A549 (cell line): ENCODE data around the gene MEG3. TPM values are rescaled to one million over a fixed set of nuclear protein-coding genes. Genes with fewer than 3 reads are reported as not detected.

ENCODE experiments used
- ATAC-seq, 2 experiments: fragments of 200-7000 bp in 1 of 2; fragments of >200 bp in 1 of 2; cut with Nextera tagmentation in 1 of 2; cut with Tn5 transposase in 1 of 2; 3 replicates each; pipeline versions ENCODE4 v1.8.0 to v1.9.1; 2018 to 2020; ENCODE audit warnings: mild to moderate bottlenecking in 1 of 2, moderate library complexity in 1 of 2
- CTCF ChIA-PET: fragments of 300-600 bp; sonication (Branson Sonifier 250); formaldehyde crosslinking; extraction: SDS; loops from one replicate; lab custom pipeline; 2021; ENCODE audit warnings: antibody characterized with exemption, inconsistent platforms; lab: Yijun Ruan, JAX
- POLR2A ChIA-PET: fragments of 350-600 bp; formaldehyde crosslinking; extraction: SDS; loops from one replicate; lab custom pipeline; 2021; ENCODE audit warnings: antibody characterized with exemption, inconsistent platforms; lab: Yijun Ruan, JAX
- DNase-seq, 2 experiments: peaks; one replicate each; pipeline versions ENCODE4 v3.0.0 to v3.0.0-alpha.2; 2011 to 2016; ENCODE audit warnings: low read depth in 1 of 2, low spot score in 1 of 2
- FAIRE-seq: peaks from 2 replicates; lab custom pipeline; 2011; peaks lifted over from hg19 to GRCh38; lab: Jason Lieb, UNC
- H3K27ac ChIP-seq, 2 experiments: fragments of >200 bp; sonication (Bioruptor Twin); formaldehyde crosslinking; 3 replicates each; pipeline ENCODE4 v1.5.1; 2016 to 2017
- H3K4me1 ChIP-seq: fragments of >200 bp; sonication (Bioruptor Twin); formaldehyde crosslinking; 3 replicates; pipeline ENCODE4 v1.6.1; 2016
- H3K4me2 ChIP-seq: fragments of >200 bp; sonication (Bioruptor Twin); formaldehyde crosslinking; 3 replicates; pipeline ENCODE4 v1.6.1; 2016
- H3K4me3 ChIP-seq: fragments of >200 bp; sonication (Bioruptor Twin); formaldehyde crosslinking; 3 replicates; pipeline ENCODE4 v1.5.1; 2016
- H3K9me3 ChIP-seq: fragments of >200 bp; sonication (Bioruptor Twin); formaldehyde crosslinking; 3 replicates; pipeline ENCODE4 v1.6.1; 2016
- CEBPB ChIP-seq, 2 experiments: fragments of >200 bp in 1 of 2; sonication (Bioruptor Twin) in 1 of 2; formaldehyde crosslinking in 1 of 2; IDR thresholded peaks; 2 replicates each; pipeline ENCODE4 v1.6.1; 2012 to 2016
- CHD2 ChIP-seq: fragments of 150-350 bp; IDR thresholded peaks from 2 replicates; pipeline ENCODE4 v1.6.1; 2014; ENCODE audit warnings: low read length; ENCODE audit not compliant: partially characterized antibody
- CHD4 ChIP-seq: fragments of 200-600 bp; sonication (generic); IDR thresholded peaks from 2 replicates; pipeline ENCODE4 v1.6.1; 2016; ENCODE audit warnings: antibody characterized with exemption, mild to moderate bottlenecking, borderline replicate concordance
- FOSB ChIP-seq: fragments of 250-450 bp; sonication (Bioruptor Pico); IDR thresholded peaks from 2 replicates; pipeline ENCODE4 v1.5.0; 2020; ENCODE audit warnings: mild to moderate bottlenecking, moderate library complexity
- FOXS1 ChIP-seq: fragments of 250-450 bp; sonication (Bioruptor Pico); IDR thresholded peaks from 2 replicates; pipeline ENCODE4 v1.5.0; 2020; ENCODE audit warnings: mild to moderate bottlenecking, moderate library complexity
- HDAC2 ChIP-seq: fragments of 200-600 bp; sonication (generic); IDR thresholded peaks from 2 replicates; pipeline ENCODE4 v1.6.1; 2016
- HOXA7 ChIP-seq: fragments of 250-450 bp; sonication (Bioruptor Pico); IDR thresholded peaks from 2 replicates; pipeline ENCODE4 v1.5.0; 2020; ENCODE audit warnings: mild to moderate bottlenecking, moderate library complexity
- KDM1A ChIP-seq: fragments of 200-600 bp; sonication (generic); IDR thresholded peaks from 2 replicates; pipeline ENCODE4 v1.6.1; 2016; ENCODE audit warnings: low read depth, mild to moderate bottlenecking
- MAFK ChIP-seq: fragments of 450-650 bp; IDR thresholded peaks from 2 replicates; pipeline ENCODE4 v1.6.1; 2014; ENCODE audit not compliant: partially characterized antibody
- MYC ChIP-seq: IDR thresholded peaks from 2 replicates; pipeline ENCODE4 v1.6.1; 2012; ENCODE audit warnings: mild to moderate bottlenecking, inconsistent platforms, low read length, improper control_type of control experiment, borderline replicate concordance
- NR3C1 ChIP-seq: fragments of >200 bp; sonication (Bioruptor Twin); formaldehyde crosslinking; IDR thresholded peaks from 3 replicates; pipeline ENCODE4 v1.6.1; 2017
- PHF8 ChIP-seq: fragments of 200-600 bp; sonication (generic); IDR thresholded peaks from 2 replicates; pipeline ENCODE4 v1.6.1; 2016; ENCODE audit warnings: low read depth, mild to moderate bottlenecking, antibody characterized with exemption, moderate library complexity, borderline replicate concordance
- RAD21 ChIP-seq, 2 experiments: fragments of >200 bp in 1 of 2; sonication (Bioruptor Twin) in 1 of 2; formaldehyde crosslinking in 1 of 2; IDR thresholded peaks in 1 of 2; conservative IDR thresholded peaks in 1 of 2; 2 replicates in 1 of 2; 3 replicates in 1 of 2; pipeline ENCODE4 v1.6.1; 2012 to 2018; ENCODE audit warnings: inconsistent platforms in 1 of 2
- RCOR1 ChIP-seq: fragments of 150-350 bp; IDR thresholded peaks from 2 replicates; pipeline ENCODE4 v1.6.1; 2014; ENCODE audit warnings: antibody characterized with exemption, low read length, low read depth
- RFX5 ChIP-seq: fragments of 450-650 bp; IDR thresholded peaks from 2 replicates; pipeline ENCODE4 v1.7.1; 2014; ENCODE audit warnings: antibody characterized with exemption, mild to moderate bottlenecking, moderate library complexity
- SREBF2 ChIP-seq: fragments of 450-650 bp; IDR thresholded peaks from 2 replicates; pipeline ENCODE4 v1.6.1; 2014; ENCODE audit warnings: mild to moderate bottlenecking, moderate library complexity
- WGBS: methylation state at CpG from one replicate; pipeline ENCODE4 v1.1.6; 2017; ENCODE audit errors: missing lambda C conversion rate; 5-methylcytosine and 5-hydroxymethylcytosine counted together
- polyA plus RNA-seq, 4 experiments: library from polyadenylated mRNA; depleted of rRNA in 3 of 4; stranded (reverse); fragments of >200 nt; fragmentation: RNase III in 1 of 4; extraction: RNeasy Plus Mini Kit Qiagen cat#74134 plus additional on column Dnase treatment in 1 of 4; gene quantifications; 2 replicates in 3 of 4; 3 replicates in 1 of 4; pipeline ENCODE4 v1.2.3, GENCODE V29; 2011 to 2017
- TF ChIP-seq, protein P1 (sequence below): fragments of 200-600 bp; sonication (generic); IDR thresholded peaks from 2 replicates; pipeline ENCODE4 v1.6.1; 2016; ENCODE audit warnings: antibody characterized with exemption, mild to moderate bottlenecking, moderate library complexity
- TF ChIP-seq, protein P2 (sequence below): fragments of >200 bp; sonication (Bioruptor Twin); formaldehyde crosslinking; IDR thresholded peaks from 2 replicates; pipeline ENCODE4 v1.6.1; 2016

The MEG3 gene
- polyA plus RNA-seq, 2 of the 4 experiments (the other 2 are of a cell fraction) = 27.0 to 56.7 TPM

DNA sequence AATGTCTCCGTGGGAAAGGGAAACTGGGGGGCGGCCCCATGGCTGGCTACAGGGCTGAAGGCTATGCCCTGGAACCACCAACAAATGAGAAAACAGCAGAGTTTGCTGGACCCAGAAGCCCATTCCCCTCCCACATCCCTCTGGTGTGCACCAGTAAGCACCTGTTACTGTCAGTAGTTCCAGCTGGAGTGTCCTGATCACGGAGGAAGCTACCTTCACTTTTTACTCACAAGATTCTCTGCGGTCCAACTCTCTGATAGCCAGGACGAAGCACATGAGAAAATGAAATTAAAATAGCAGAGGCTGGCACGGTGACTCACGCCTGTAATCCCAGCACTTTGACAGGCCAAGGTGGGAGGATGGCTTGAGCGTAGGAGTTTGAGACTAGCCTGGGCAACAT, 22.7 kb upstream of the MEG3 start:
- no peak for TF ChIP-seq FOXS1 (CRISPR knock-in tag)
- no peak for TF ChIP-seq FOSB (CRISPR knock-in tag)
- TF ChIP-seq CHD2 = no peak
- TF ChIP-seq RFX5 = no peak
- TF ChIP-seq, protein P1, sequence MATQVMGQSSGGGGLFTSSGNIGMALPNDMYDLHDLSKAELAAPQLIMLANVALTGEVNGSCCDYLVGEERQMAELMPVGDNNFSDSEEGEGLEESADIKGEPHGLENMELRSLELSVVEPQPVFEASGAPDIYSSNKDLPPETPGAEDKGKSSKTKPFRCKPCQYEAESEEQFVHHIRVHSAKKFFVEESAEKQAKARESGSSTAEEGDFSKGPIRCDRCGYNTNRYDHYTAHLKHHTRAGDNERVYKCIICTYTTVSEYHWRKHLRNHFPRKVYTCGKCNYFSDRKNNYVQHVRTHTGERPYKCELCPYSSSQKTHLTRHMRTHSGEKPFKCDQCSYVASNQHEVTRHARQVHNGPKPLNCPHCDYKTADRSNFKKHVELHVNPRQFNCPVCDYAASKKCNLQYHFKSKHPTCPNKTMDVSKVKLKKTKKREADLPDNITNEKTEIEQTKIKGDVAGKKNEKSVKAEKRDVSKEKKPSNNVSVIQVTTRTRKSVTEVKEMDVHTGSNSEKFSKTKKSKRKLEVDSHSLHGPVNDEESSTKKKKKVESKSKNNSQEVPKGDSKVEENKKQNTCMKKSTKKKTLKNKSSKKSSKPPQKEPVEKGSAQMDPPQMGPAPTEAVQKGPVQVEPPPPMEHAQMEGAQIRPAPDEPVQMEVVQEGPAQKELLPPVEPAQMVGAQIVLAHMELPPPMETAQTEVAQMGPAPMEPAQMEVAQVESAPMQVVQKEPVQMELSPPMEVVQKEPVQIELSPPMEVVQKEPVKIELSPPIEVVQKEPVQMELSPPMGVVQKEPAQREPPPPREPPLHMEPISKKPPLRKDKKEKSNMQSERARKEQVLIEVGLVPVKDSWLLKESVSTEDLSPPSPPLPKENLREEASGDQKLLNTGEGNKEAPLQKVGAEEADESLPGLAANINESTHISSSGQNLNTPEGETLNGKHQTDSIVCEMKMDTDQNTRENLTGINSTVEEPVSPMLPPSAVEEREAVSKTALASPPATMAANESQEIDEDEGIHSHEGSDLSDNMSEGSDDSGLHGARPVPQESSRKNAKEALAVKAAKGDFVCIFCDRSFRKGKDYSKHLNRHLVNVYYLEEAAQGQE = no peak
- TF ChIP-seq SREBF2 = no peak
- no peak for TF ChIP-seq RAD21 (conservative IDR thresholded peaks at IDR 0.05 in 1 of 2, IDR thresholded peaks at IDR 0.05 in 1 of 2)
- no peak for TF ChIP-seq HOXA7 (CRISPR knock-in tag)
- TF ChIP-seq NR3C1 = no peak
- no peak for TF ChIP-seq MAFK
- TF ChIP-seq MYC = no peak
- CTCF ChIA-PET = interaction anchor here (1.3 kb wide), 1 partner anchor 12 kb away, joined by 3 read pairs; no protein-coding TSS in a partner anchor
- Histone ChIP-seq H3K4me2 (no peak overlapping the region), H3K4me3 (no peak overlapping the region), H3K27ac (no peak overlapping the region), H3K9me3 (peaks cover 8% of the 10 kb centered on the region; the same call in 1 of the 3 replicates), H3K4me1 (no peaks in the 10 kb centered on the region)
- ATAC-seq (no peak), DNase-seq (no peak), FAIRE-seq (no peak)
- POLR2A ChIA-PET = no interaction called here
- WGBS = 76% methylated on average over 8 of the region's 8 CpGs

DNA sequence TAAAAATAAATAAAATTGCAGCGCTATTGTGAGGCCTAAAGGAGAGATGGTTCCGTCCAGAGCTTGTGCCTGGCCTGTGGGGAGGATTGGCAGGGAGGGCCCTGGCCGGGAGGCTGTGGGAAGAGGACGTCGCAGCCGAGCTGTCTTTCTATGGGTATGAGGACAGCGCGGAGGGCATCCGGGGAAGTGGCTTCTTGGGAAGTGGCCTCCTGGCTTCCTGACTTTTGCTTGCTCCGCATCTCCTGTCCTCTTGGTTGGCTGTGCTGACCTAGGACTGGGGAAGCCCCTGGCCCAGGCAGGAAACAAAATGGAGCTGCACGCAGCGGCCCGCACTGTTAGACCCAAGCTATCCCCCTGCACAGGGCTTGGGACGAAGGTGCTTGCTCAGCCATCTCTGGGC, 22.2 kb upstream of the MEG3 start:
- ATAC-seq (peak in 1 of 2 experiments; percentile 20; a peak in 1 of 6 replicates), DNase-seq (no peak), FAIRE-seq (no peak)
- no peak overlapping the region for H3K27ac ChIP-seq
- ChIA-PET POLR2A (no interaction called here), CTCF (interaction anchor here (1.3 kb wide), 2 partner anchors 12 to 420 kb away, joined by 3 read pairs; no protein-coding TSS in a partner anchor)
- no peaks in the 10 kb centered on the region for H3K4me1 ChIP-seq
- H3K4me3 ChIP-seq = no peak overlapping the region
- TF ChIP-seq, protein P2, sequence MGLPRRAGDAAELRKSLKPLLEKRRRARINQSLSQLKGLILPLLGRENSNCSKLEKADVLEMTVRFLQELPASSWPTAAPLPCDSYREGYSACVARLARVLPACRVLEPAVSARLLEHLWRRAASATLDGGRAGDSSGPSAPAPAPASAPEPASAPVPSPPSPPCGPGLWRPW = no peak
- TF ChIP-seq PHF8 = no peak
- no peak overlapping the region for H3K4me2 ChIP-seq
- WGBS = 80% methylated on average over 14 of the region's 14 CpGs
- H3K9me3 ChIP-seq = peaks cover 12% of the 10 kb centered on the region; the same call in 1 of the 3 replicates

DNA sequence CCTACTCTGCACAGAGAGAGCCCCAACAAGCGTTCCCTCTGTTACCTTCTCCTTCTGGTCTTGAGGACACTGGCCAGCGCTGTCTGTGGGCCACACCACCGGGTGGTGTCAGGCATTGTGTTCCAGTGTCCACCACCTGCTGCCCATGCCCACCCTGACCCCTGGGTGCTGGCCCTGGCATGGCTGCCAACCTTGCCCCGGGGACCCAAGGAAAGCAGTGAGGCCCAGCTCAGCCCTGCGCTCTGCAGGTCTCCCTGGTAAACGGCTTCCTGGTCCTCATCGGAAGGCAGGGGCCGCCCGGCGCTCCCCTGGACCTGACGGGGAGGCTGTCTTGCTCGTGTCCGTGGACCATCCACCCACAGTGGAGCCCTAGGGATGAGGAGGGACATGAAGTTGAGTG, 21.8 kb upstream of the MEG3 start:
- POLR2A ChIA-PET = no interaction called here
- CTCF ChIA-PET = interaction anchor here (1.3 kb wide), 2 partner anchors 12 to 420 kb away, joined by 3 read pairs; no protein-coding TSS in a partner anchor
- no peaks in the 10 kb centered on the region for H3K4me1 ChIP-seq
- H3K9me3 ChIP-seq = peaks cover 17% of the 10 kb centered on the region; the same call in 2 of the 3 replicates
- WGBS = 78% methylated on average over 9 of the region's 13 CpGs
- DNase-seq (no peak), FAIRE-seq (no peak), ATAC-seq (no peak; a peak in 1 of 6 replicates)
- H3K27ac ChIP-seq = no peak overlapping the region
- TF ChIP-seq HDAC2 (no peak), CHD4 (no peak), RCOR1 (no peak), CEBPB (IDR thresholded peaks at IDR 0.05) (no peak), KDM1A (no peak), RFX5 (no peak)
- no peak overlapping the region for H3K4me2 ChIP-seq
- H3K4me3 ChIP-seq = no peak overlapping the region
